ENCODE measurements around the gene SULT4A1. TPM values are rescaled to one million over a fixed set of nuclear protein-coding genes. Genes with fewer than 3 reads are reported as not detected.

The SULT4A1 gene
- total and polyA plus RNA-seq, 9 of the 15 experiments (the other 6 are each of a cell fraction or from before 2014, with no cell fraction given), result 0.03 to 0.20 (median 0.09) TPM; not detected in 3

DNA sequence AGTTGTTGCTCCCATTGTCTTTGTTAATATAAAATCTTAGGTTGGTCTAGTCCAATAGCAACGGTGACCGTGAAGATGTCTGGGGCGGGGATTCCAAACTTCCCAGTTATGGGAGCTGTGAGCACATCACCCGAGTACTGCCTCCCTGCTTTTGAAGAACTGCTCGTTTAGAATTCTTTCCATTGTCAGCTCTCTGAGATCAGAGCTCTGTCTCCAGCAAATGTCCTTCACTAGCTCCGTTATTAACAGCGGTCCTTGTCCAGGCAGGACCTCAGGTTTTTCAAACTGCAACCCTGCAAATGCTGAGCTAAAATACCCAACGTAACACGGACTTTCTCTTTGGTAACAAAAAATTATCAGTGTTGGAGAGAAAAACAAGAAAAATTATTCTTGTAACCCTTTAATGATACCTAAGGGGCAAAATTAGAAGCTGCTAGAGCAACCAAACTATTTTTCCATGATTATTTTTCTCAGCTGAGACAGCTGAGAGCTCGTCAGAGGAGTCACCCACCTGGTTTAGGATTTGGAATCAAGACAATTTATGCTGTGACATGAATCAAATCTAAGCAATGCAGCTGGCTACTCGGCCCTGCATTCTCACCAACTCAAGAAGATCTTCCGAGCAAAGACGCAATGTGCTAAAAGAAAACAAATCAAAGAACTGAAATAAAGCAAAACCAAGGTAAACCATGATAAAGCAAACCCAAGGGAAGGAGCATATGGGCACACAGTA is 35.1 kb downstream of the SULT4A1 start:
- BruUV-seq (replicated peaks), result no TSS peak
- FAIRE-seq, result no peak
- H3K27me3 ChIP-seq (ENCODE audit: control insufficient read depth in 2 of 2, insufficient read depth in 2 of 2, low read length in 2 of 2), result peaks cover 6 to 65% of the 10 kb centered on the region in 2 experiments; a peak in 4 of 5 replicates
- DNase-seq (ENCODE audit: extremely low read depth in 1 of 4, low spot score in 3 of 4), result no peak
- peaks cover 5% of the 10 kb centered on the region for H4K20me1 ChIP-seq (replicated peaks; ENCODE audit: control insufficient read depth, insufficient read depth, low read length)
- intact Hi-C loops (cut with micrococcal nuclease), result no loop called here
- H3K79me2 ChIP-seq (ENCODE audit: control insufficient read depth, insufficient read depth, low read length), result no peaks in the 10 kb centered on the region
- ChIA-PET CTCF (ENCODE audit: low intra/inter-chr PET ratio) (no interaction called here), POLR2A (no interaction called here)
- no peaks in the 10 kb centered on the region for H3K9me3 ChIP-seq (replicated peaks; ENCODE audit: control insufficient read depth, insufficient read depth, low read depth, low read length)
- H3K4me2 ChIP-seq (ENCODE audit: insufficient read depth, low read length), result no peak overlapping the region
- H3K36me3 ChIP-seq (ENCODE audit: control insufficient read depth, insufficient read depth, low read length), result no peaks in the 10 kb centered on the region
- TF ChIP-seq KDM2B (CRISPR knock-in tag; IDR thresholded peaks at IDR 0.05), result no peak
- H3K9ac ChIP-seq (ENCODE audit: insufficient read depth in 1 of 2, low read depth in 2 of 2, low read length in 2 of 2), result no peak overlapping the region
- no peaks in the 10 kb centered on the region for H3K9me1 ChIP-seq (ENCODE audit: control insufficient read depth, insufficient read depth, low read length)
- H3K4me3 ChIP-seq, result no peak overlapping the region
- 0% methylated on average over 12 of the region's 13 CpGs for WGBS (ENCODE audit: insufficient coverage, low coverage, missing lambda C conversion rate)
- H3K27ac ChIP-seq (ENCODE audit: extremely low read depth, low read depth, low read length), result no peak overlapping the region
- no peaks in the 10 kb centered on the region; a peak in 1 of 5 replicates for H3K4me1 ChIP-seq (replicated peaks in 1 of 2; ENCODE audit: control insufficient read depth in 2 of 2, insufficient read depth in 2 of 2, low read length in 2 of 2)
- no peak for ATAC-seq
- H2AFZ ChIP-seq (ENCODE audit: low read depth, low read length), result no peak overlapping the region
- in situ Hi-C loops (cut with MboI), result no loop called here

GRCh38 chr22:43826142-43827002 is 35.9 kb downstream of the SULT4A1 start:
- under 1% methylated on average over 14 of the region's 16 CpGs for WGBS (ENCODE audit: insufficient coverage, low coverage, missing lambda C conversion rate)
- ATAC-seq, result no peak
- H3K9ac ChIP-seq (ENCODE audit: insufficient read depth in 1 of 2, low read depth in 2 of 2, low read length in 2 of 2), result no peak overlapping the region
- H3K9me1 ChIP-seq (ENCODE audit: control insufficient read depth, insufficient read depth, low read length), result no peaks in the 10 kb centered on the region
- CTCF ChIA-PET (ENCODE audit: low intra/inter-chr PET ratio), result no interaction called here
- H3K79me2 ChIP-seq (ENCODE audit: control insufficient read depth, insufficient read depth, low read length), result no peaks in the 10 kb centered on the region
- no peaks in the 10 kb centered on the region for H3K9me3 ChIP-seq (replicated peaks; ENCODE audit: control insufficient read depth, insufficient read depth, low read depth, low read length)
- in situ Hi-C loops (cut with MboI) (no loop called here), intact Hi-C loops (cut with micrococcal nuclease) (no loop called here)
- no peak overlapping the region for H2AFZ ChIP-seq (ENCODE audit: low read depth, low read length)
- H4K20me1 ChIP-seq (replicated peaks; ENCODE audit: control insufficient read depth, insufficient read depth, low read length), result peaks cover 5% of the 10 kb centered on the region
- H3K27ac ChIP-seq (ENCODE audit: extremely low read depth, low read depth, low read length), result no peak overlapping the region
- TF ChIP-seq TAF15 (IDR thresholded peaks at IDR 0.05; ENCODE audit: low read depth, low read length) (no peak), POLR2A (conservative IDR thresholded peaks at IDR 0.05) (no peak), ZNF75A (CRISPR knock-in tag; IDR thresholded peaks at IDR 0.05) (no peak), RCOR1 (IDR thresholded peaks at IDR 0.05; ENCODE audit: borderline replicate concordance in 1 of 2, low read depth in 2 of 2, low read length in 2 of 2) (no peak), ZNF431 (CRISPR knock-in tag; IDR thresholded peaks at IDR 0.05) (no peak), ZC3H8 (IDR thresholded peaks at IDR 0.05) (no peak), HCFC1 (IDR thresholded peaks at IDR 0.05; ENCODE audit: low read depth, low read length) (no peak), ZNF239 (CRISPR knock-in tag; IDR thresholded peaks at IDR 0.05) (no peak), ZHX1 (conservative IDR thresholded peaks at IDR 0.05; ENCODE audit: low read length) (no peak)
- TF ChIP-seq, protein P1, sequence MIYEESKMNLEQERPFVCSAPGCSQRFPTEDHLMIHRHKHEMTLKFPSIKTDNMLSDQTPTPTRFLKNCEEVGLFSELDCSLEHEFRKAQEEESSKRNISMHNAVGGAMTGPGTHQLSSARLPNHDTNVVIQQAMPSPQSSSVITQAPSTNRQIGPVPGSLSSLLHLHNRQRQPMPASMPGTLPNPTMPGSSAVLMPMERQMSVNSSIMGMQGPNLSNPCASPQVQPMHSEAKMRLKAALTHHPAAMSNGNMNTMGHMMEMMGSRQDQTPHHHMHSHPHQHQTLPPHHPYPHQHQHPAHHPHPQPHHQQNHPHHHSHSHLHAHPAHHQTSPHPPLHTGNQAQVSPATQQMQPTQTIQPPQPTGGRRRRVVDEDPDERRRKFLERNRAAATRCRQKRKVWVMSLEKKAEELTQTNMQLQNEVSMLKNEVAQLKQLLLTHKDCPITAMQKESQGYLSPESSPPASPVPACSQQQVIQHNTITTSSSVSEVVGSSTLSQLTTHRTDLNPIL (CRISPR knock-in tag; IDR thresholded peaks at IDR 0.05), result no peak
- H3K4me3 ChIP-seq, result no peak overlapping the region
- peaks cover 6 to 65% of the 10 kb centered on the region in 2 experiments; a peak in 4 of 5 replicates for H3K27me3 ChIP-seq (ENCODE audit: control insufficient read depth in 2 of 2, insufficient read depth in 2 of 2, low read length in 2 of 2)
- DNase-seq (ENCODE audit: extremely low read depth in 1 of 4, low spot score in 3 of 4), result no peak
- no peak for FAIRE-seq
- no TSS peak for BruUV-seq (replicated peaks)
- no peaks in the 10 kb centered on the region for H3K36me3 ChIP-seq (ENCODE audit: control insufficient read depth, insufficient read depth, low read length)
- H3K4me2 ChIP-seq (ENCODE audit: insufficient read depth, low read length), result no peak overlapping the region
- POLR2A ChIA-PET, result interaction anchor here (0.6 kb wide), 2 partner anchors 224 to 440 kb away, joined by 3 read pairs; no protein-coding TSS in a partner anchor
- no peaks in the 10 kb centered on the region; a peak in 1 of 5 replicates for H3K4me1 ChIP-seq (replicated peaks in 1 of 2; ENCODE audit: control insufficient read depth in 2 of 2, insufficient read depth in 2 of 2, low read length in 2 of 2)
